GM19193 (cell line): ENCODE results near the gene TRIP13.

Experiments
- POLR2A ChIP-seq: IDR thresholded peaks from 4 replicates; pipeline ENCODE4 v1.6.1; 2011; ENCODE audit not compliant: insufficient read depth, insufficient read length; ENCODE audit errors: extremely low read depth

TRIP13 gene

GRCh38 chr5:959581-960531 lies 67.2 kb downstream of the TRIP13 start:
- TF ChIP-seq POLR2A = no peak

GRCh38 chr5:960551-960950 lies 67.9 kb downstream of the TRIP13 start:
- TF ChIP-seq POLR2A = no peak

GRCh38 chr5:961002-961710 lies 68.5 kb downstream of the TRIP13 start:
- no peak for TF ChIP-seq POLR2A

- TF ChIP-seq POLR2A = no peak
Observed at GRCh38 chr5:961711-962240, 69.1 kb downstream of the TRIP13 start.

- no peak for TF ChIP-seq POLR2A
Observed at GRCh38 chr5:962386-962785, 69.7 kb downstream of the TRIP13 start.

GRCh38 chr5:962801-963200 lies 70.1 kb downstream of the TRIP13 start:
- TF ChIP-seq POLR2A = no peak

- no peak for TF ChIP-seq POLR2A
Observed at GRCh38 chr5:963310-963672, 70.6 kb downstream of the TRIP13 start.

GRCh38 chr5:963673-964531 lies 71.2 kb downstream of the TRIP13 start:
- TF ChIP-seq POLR2A = no peak

GRCh38 chr5:964821-965220 lies 72.1 kb downstream of the TRIP13 start:
- TF ChIP-seq POLR2A = no peak

GRCh38 chr5:965604-966344 lies 73.1 kb downstream of the TRIP13 start:
- no peak for TF ChIP-seq POLR2A

- TF ChIP-seq POLR2A = no peak
Observed at GRCh38 chr5:966345-966710, 73.6 kb downstream of the TRIP13 start.

- no peak for TF ChIP-seq POLR2A
Observed at GRCh38 chr5:966941-967340, 74.3 kb downstream of the TRIP13 start.
